HCEC 1CT (cell line): Measurements from ENCODE around the gene LENG1.
"Not testable (repeated sequence)": the region's sequence is repeated elsewhere in the genome, so short reads cannot be mapped to it uniquely, and the experiment has no call there.

Experiments
- DNase-seq: peaks from one replicate; pipeline ENCODE4 v3.0.0-alpha.2; 2017

The LENG1 gene

GRCh38 chr19:54159352-54160181, at the start of gene LENG1:
LENG1 (minus strand) TSS chr19:54159721; CDS start chr19:54159695, 26 bp downstream.
- peak; percentile 100 for DNase-seq

GRCh38 chr19:54208784-54209057, 49.2 kb upstream of the LENG1 start:
- peak; percentile 19 for DNase-seq

- peak; percentile 37 for DNase-seq
Observed at GRCh38 chr19:54207983-54208783, 48.7 kb upstream of the LENG1 start.

- no peak for DNase-seq
Observed at GRCh38 chr19:54207676-54207982, 48.1 kb upstream of the LENG1 start.

GRCh38 chr19:54207193-54207592, 47.7 kb upstream of the LENG1 start:
- not testable (repeated sequence) for DNase-seq

- no peak for DNase-seq
Observed at GRCh38 chr19:54206831-54207177, 47.3 kb upstream of the LENG1 start.

- no peak for DNase-seq
Observed at GRCh38 chr19:54206030-54206830, 46.7 kb upstream of the LENG1 start.

GRCh38 chr19:54204767-54205468, 45.4 kb upstream of the LENG1 start:
- DNase-seq: no peak

GRCh38 chr19:54203151-54203611, 43.7 kb upstream of the LENG1 start:
- DNase-seq: no peak

GRCh38 chr19:54201980-54202379, 42.5 kb upstream of the LENG1 start:
- DNase-seq: no peak

GRCh38 chr19:54201172-54201701, 41.7 kb upstream of the LENG1 start:
- DNase-seq: no peak

GRCh38 chr19:54199401-54199800, 39.9 kb upstream of the LENG1 start:
- DNase-seq: no peak

- no peak for DNase-seq
Observed at GRCh38 chr19:54197121-54197520, 37.6 kb upstream of the LENG1 start.

- DNase-seq: no peak
Observed at GRCh38 chr19:54196536-54196935, 37.0 kb upstream of the LENG1 start.

- DNase-seq: not testable (repeated sequence)
Observed at GRCh38 chr19:54194463-54194862, 34.9 kb upstream of the LENG1 start.

GRCh38 chr19:54193011-54193410, 33.5 kb upstream of the LENG1 start:
- DNase-seq: no peak

GRCh38 chr19:54191811-54192453, 32.4 kb upstream of the LENG1 start:
- peak; percentile 9 for DNase-seq

- DNase-seq: peak; percentile 73
Observed at GRCh38 chr19:54191011-54191810, 31.7 kb upstream of the LENG1 start, which contains the start of gene TSEN34. TSEN34 (plus strand) TSS chr19:54191308; CDS start chr19:54191365, 57 bp downstream.

GRCh38 chr19:54190503-54191010, 31.0 kb upstream of the LENG1 start:
- DNase-seq: peak; percentile 99

GRCh38 chr19:54189735-54190502, 30.4 kb upstream of the LENG1 start:
- peak; percentile 99 for DNase-seq
